ENCODE results near the gene TFF3. TPM values are rescaled to one million over a fixed set of nuclear protein-coding genes. Genes with fewer than 3 reads are reported as not detected.
A peak's percentile ranks its signal among the peaks of the same experiment; 100 is the strongest.

Gene TFF3
- total and polyA plus RNA-seq, 4 donors: 2.4 to 170 (median 15.7) TPM

GRCh38 chr21:42264245-42265195 is 50.7 kb downstream of the TFF3 start:
- WGBS, 2 donors: 76 to 77% methylated on average over 12 to 13 of the region's 13 CpGs
- intact Hi-C loops (cut with DNase I): no loop called here
- Histone ChIP-seq H3K36me3 (ENCODE audit: control insufficient read depth in 1 of 2, insufficient read depth in 2 of 2, low read length in 1 of 2) (no peaks in the 10 kb centered on the region), H3K27me3 (ENCODE audit: control insufficient read depth in 1 of 2, insufficient read depth in 2 of 2, low read length in 1 of 2) (no peaks in the 10 kb centered on the region), H3K4me1 (ENCODE audit: control insufficient read depth in 1 of 2, insufficient read depth in 2 of 2, low read length in 2 of 2) (no peaks in the 10 kb centered on the region), H3K9me3 (ENCODE audit: control insufficient read depth, low read length) (no peaks in the 10 kb centered on the region), H3K27ac (ENCODE audit: low read depth in 1 of 2, low read length in 2 of 2) (no peak overlapping the region), H3K4me3 (ENCODE audit: low read length in 2 of 2) (no peak overlapping the region)
- no peak for ATAC-seq (ENCODE audit: low FRiP score)
- no peak for DNase-seq

DNA sequence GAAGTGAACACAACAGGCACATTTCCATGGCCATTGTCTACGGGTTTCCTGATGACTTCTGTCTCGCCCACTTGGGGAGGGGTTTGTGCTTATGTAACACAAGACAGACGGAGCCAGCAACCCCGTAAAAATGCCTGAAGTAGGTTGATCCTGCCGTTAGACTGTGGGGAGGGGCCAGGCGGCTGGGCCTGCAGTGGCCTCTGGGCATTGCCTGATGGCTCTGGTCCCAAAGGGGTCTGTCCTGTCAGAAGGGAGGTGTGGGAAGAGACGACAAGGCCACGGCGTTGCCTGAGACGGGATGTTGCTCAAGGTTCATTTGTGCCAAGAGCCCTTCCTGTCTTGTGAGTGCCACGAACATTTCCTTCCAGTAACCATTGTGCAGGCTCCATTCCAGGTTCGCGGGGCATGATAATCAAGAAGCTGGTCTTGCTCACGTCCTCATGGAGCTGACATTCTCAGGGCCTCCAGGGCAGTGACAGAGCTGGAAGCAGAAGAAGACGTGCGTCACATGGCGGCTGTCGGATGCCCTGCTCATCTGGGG is 51.5 kb downstream of the TFF3 start:
- 69 to 76% methylated on average over 18 of the region's 18 CpGs for WGBS, 2 donors
- ATAC-seq (ENCODE audit: low FRiP score) (peak; percentile 61), DNase-seq (peak in 1 of 2 donors; percentile 73)
- H3K9me3 ChIP-seq (ENCODE audit: control insufficient read depth, low read length): no peaks in the 10 kb centered on the region
- H3K4me3 ChIP-seq (ENCODE audit: low read length in 2 of 2): no peak overlapping the region
- H3K27me3 ChIP-seq (ENCODE audit: control insufficient read depth in 1 of 2, insufficient read depth in 2 of 2, low read length in 1 of 2): no peaks in the 10 kb centered on the region
- intact Hi-C loops (cut with DNase I): no loop called here
- no peaks in the 10 kb centered on the region for H3K4me1 ChIP-seq (ENCODE audit: control insufficient read depth in 1 of 2, insufficient read depth in 2 of 2, low read length in 2 of 2)
- H3K27ac ChIP-seq (ENCODE audit: low read depth in 1 of 2, low read length in 2 of 2): no peak overlapping the region
- no peaks in the 10 kb centered on the region for H3K36me3 ChIP-seq (ENCODE audit: control insufficient read depth in 1 of 2, insufficient read depth in 2 of 2, low read length in 1 of 2)

DNA sequence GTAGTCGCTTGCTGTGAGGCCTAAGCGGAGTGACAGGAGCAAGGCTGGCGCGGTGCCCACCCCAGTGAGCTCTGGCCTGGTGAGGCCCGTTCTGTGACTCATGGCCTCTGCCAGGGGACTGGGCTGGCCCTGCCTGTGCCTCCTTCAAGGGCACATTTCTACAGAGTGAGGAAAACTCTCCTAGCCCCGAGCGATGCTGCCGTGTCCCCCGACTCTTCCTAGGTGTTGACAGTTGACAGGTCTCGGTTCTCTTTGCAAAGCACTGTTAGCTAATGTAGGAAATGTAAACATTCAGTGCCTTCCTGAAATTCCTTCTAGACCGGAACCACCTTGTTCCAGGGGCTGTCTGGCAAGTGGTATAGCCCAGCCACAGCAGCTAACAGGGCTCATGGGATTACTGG is 52.4 kb downstream of the TFF3 start:
- intact Hi-C loops (cut with DNase I): no loop called here
- H3K36me3 ChIP-seq (ENCODE audit: control insufficient read depth in 1 of 2, insufficient read depth in 2 of 2, low read length in 1 of 2): no peaks in the 10 kb centered on the region
- WGBS, 2 donors: 22 to 26% methylated on average over 11 of the region's 11 CpGs
- no peaks in the 10 kb centered on the region for H3K27me3 ChIP-seq (ENCODE audit: control insufficient read depth in 1 of 2, insufficient read depth in 2 of 2, low read length in 1 of 2)
- no peaks in the 10 kb centered on the region for H3K9me3 ChIP-seq (ENCODE audit: control insufficient read depth, low read length)
- DNase-seq (peak; percentile 89), ATAC-seq (ENCODE audit: low FRiP score) (peak; percentile 67)
- no peaks in the 10 kb centered on the region for H3K4me1 ChIP-seq (ENCODE audit: control insufficient read depth in 1 of 2, insufficient read depth in 2 of 2, low read length in 2 of 2)
- no peak overlapping the region for H3K4me3 ChIP-seq (ENCODE audit: low read length in 2 of 2)
- H3K27ac ChIP-seq (ENCODE audit: low read depth in 1 of 2, low read length in 2 of 2): no peak overlapping the region

- WGBS, 2 donors: 94% methylated on average over 7 of the region's 7 CpGs
- H3K36me3 ChIP-seq (ENCODE audit: control insufficient read depth in 1 of 2, insufficient read depth in 2 of 2, low read length in 1 of 2): no peaks in the 10 kb centered on the region
These were observed 53.4 kb downstream of the TFF3 start for GRCh38 chr21:42261829-42262200.

More at GRCh38 chr21:42261829-42262200, 53.4 kb downstream of the TFF3 start:
- Histone ChIP-seq H3K27ac (ENCODE audit: low read depth in 1 of 2, low read length in 2 of 2) (no peak overlapping the region), H3K4me1 (ENCODE audit: control insufficient read depth in 1 of 2, insufficient read depth in 2 of 2, low read length in 2 of 2) (no peaks in the 10 kb centered on the region), H3K9me3 (ENCODE audit: control insufficient read depth, low read length) (no peaks in the 10 kb centered on the region), H3K27me3 (ENCODE audit: control insufficient read depth in 1 of 2, insufficient read depth in 2 of 2, low read length in 1 of 2) (no peaks in the 10 kb centered on the region), H3K4me3 (ENCODE audit: low read length in 2 of 2) (no peak overlapping the region)
- DNase-seq (no peak), ATAC-seq (ENCODE audit: low FRiP score) (no peak)
- intact Hi-C loops (cut with DNase I): no loop called here

Other genes starting within 250 kb of the TFF3 start
- under 1 TPM in 1 of 2 donors, not detected in 1; 0.45 TPM for gene UMODL1, start 244.1 kb downstream of the TFF3 start, total RNA-seq
- gene UMODL1, start 244.1 kb downstream of the TFF3 start, polyA plus RNA-seq: not detected
- gene ABCG1, start 96.3 kb downstream of the TFF3 start, total RNA-seq: 10 to 100 TPM; 18.7 to 24.2 TPM
- gene ABCG1, start 96.3 kb downstream of the TFF3 start, polyA plus RNA-seq: 1 to 10 TPM; 4.8 to 7.4 TPM
- not detected for gene TFF2, start 35.6 kb upstream of the TFF3 start, total RNA-seq
- 1 to 10 TPM in 1 of 2 donors, not detected in 1; 2.1 TPM for gene TFF2, start 35.6 kb upstream of the TFF3 start, polyA plus RNA-seq
- gene TFF1, start 51.1 kb upstream of the TFF3 start, total RNA-seq: not detected
- gene TFF1, start 51.1 kb upstream of the TFF3 start, polyA plus RNA-seq: 10 to 100 TPM in 1 of 2 donors, 1 to 10 TPM in 1; 7.6 to 32.4 TPM
- gene TMPRSS3, start 80.6 kb upstream of the TFF3 start, total RNA-seq: under 1 TPM in 1 of 2 donors, not detected in 1; 0.15 TPM
- gene TMPRSS3, start 80.6 kb upstream of the TFF3 start, polyA plus RNA-seq: under 1 TPM in 1 of 2 donors, not detected in 1; 0.15 TPM
- gene UBASH3A, start 88.5 kb upstream of the TFF3 start, total RNA-seq: 1 to 10 TPM in 1 of 2 donors, under 1 TPM in 1; 0.75 to 1.4 TPM
- under 1 TPM in 1 of 2 donors, not detected in 1; 0.10 TPM for gene UBASH3A, start 88.5 kb upstream of the TFF3 start, polyA plus RNA-seq
- gene RSPH1, start 180.8 kb upstream of the TFF3 start, total RNA-seq: under 1 TPM in 1 of 2 donors, not detected in 1; 0.26 TPM
- 1 to 10 TPM in 1 of 2 donors, under 1 TPM in 1; 0.18 to 1.6 TPM for gene RSPH1, start 180.8 kb upstream of the TFF3 start, polyA plus RNA-seq
- 10 to 100 TPM in 1 of 2 donors, 1 to 10 TPM in 1; 6.5 to 11.7 TPM for gene SLC37A1, start 198.4 kb upstream of the TFF3 start, total RNA-seq
- gene SLC37A1, start 198.4 kb upstream of the TFF3 start, polyA plus RNA-seq: 1 to 10 TPM; 5.0 to 6.3 TPM

Data from aorta (tissue), 5 donors.